B cell (primary cell): ENCODE results near the gene BCL2L13. TPM values are rescaled to one million over a fixed set of nuclear protein-coding genes. Genes with fewer than 3 reads are reported as not detected.

Source experiments
- ATAC-seq: fragments of 200-7000 bp; cut with Tn5 transposase; one replicate; pipeline ENCODE4 v1.10.0; 2021; ENCODE audit warnings: low read depth, mild to moderate bottlenecking, moderate number of reproducible peaks, moderate library complexity
- CTCF ChIA-PET: fragments of 350-600 bp; sonication (Branson Sonifier 250); formaldehyde crosslinking; loops from one replicate; lab custom pipeline; 2021; ENCODE audit warnings: antibody characterized with exemption, inconsistent platforms; lab: Charles Lee
- POLR2A ChIA-PET: fragments of 350-600 bp; sonication (Branson Sonifier 250); formaldehyde crosslinking; loops from one replicate; lab custom pipeline; 2021; ENCODE audit warnings: antibody characterized with exemption; lab: Charles Lee
- DNase-seq: peaks from one replicate; pipeline ENCODE4 v3.0.0; 2013
- H2AFZ ChIP-seq: 2 replicates; pipeline ENCODE4 v1.6.1; 2012; ENCODE audit warnings: mild to moderate bottlenecking, low read depth, low read length; ENCODE audit not compliant: insufficient read depth, poor library complexity, severe bottlenecking
- H3K27ac ChIP-seq, 2 donors: 1 replicate in 1 of 2; 2 replicates in 1 of 2; pipeline ENCODE4 v1.5.1; 2012 to 2013; ENCODE audit warnings: low read length in 2 of 2, mild to moderate bottlenecking in 2 of 2, moderate library complexity in 1 of 2
- H3K27me3 ChIP-seq, 4 experiments: fragments of 200-600 bp in 1 of 4; sonication (generic) in 1 of 4; replicated peaks in 1 of 4; 1 replicate in 2 of 4; 2 replicates in 2 of 4; pipeline versions ENCODE4 v1.6.1 to v1.7.0; 2013 to 2016; ENCODE audit warnings: low read length in 3 of 4, mild to moderate bottlenecking in 2 of 4, mixed read lengths in 1 of 4, moderate library complexity in 1 of 4; ENCODE audit not compliant: insufficient read depth in 4 of 4, control insufficient read depth in 3 of 4; ENCODE audit errors: control extremely low read depth in 1 of 4
- H3K36me3 ChIP-seq, 2 experiments: replicated peaks in 1 of 2; 1 replicate in 1 of 2; 2 replicates in 1 of 2; pipeline versions ENCODE4 v1.6.1 to v1.7.1; 2013; ENCODE audit warnings: low read length in 1 of 2; ENCODE audit not compliant: insufficient read depth in 2 of 2, control insufficient read depth in 1 of 2; ENCODE audit errors: control extremely low read depth in 1 of 2, extremely low read depth in 1 of 2
- H3K4me1 ChIP-seq, 2 donors: fragments of 200-600 bp in 1 of 2; sonication (generic) in 1 of 2; 1 replicate in 1 of 2; 2 replicates in 1 of 2; pipeline versions ENCODE4 v1.5.1 to v1.6.1; 2013 to 2017; ENCODE audit warnings: low read length in 2 of 2; ENCODE audit not compliant: control insufficient read depth in 2 of 2, insufficient read depth in 2 of 2
- H3K4me2 ChIP-seq: replicated peaks from 2 replicates; pipeline ENCODE3; 2012; ENCODE audit warnings: mild to moderate bottlenecking, low read depth, low read length; ENCODE audit not compliant: poor library complexity, severe bottlenecking
- H3K4me3 ChIP-seq, 5 experiments: fragments of 200-600 bp in 1 of 5; sonication (generic) in 1 of 5; 1 replicate in 3 of 5; 2 replicates in 2 of 5; pipeline versions ENCODE4 v1.5.1 to v1.7.0; 2011 to 2016; ENCODE audit warnings: low read length in 4 of 5, mild to moderate bottlenecking in 4 of 5, low read depth in 2 of 5, control low read depth in 1 of 5, moderate library complexity in 1 of 5; ENCODE audit not compliant: insufficient read depth in 1 of 5; ENCODE audit errors: control extremely low read depth in 1 of 5, extremely low read depth in 1 of 5
- H3K79me2 ChIP-seq: fragments of 200-600 bp; sonication (generic); one replicate; pipeline ENCODE4 v1.6.0; 2016; ENCODE audit warnings: low read length; ENCODE audit not compliant: control insufficient read depth, insufficient read depth
- H3K9ac ChIP-seq: fragments of 200-600 bp; sonication (generic); 2 replicates; pipeline ENCODE4 v1.6.1; 2017; ENCODE audit warnings: mild to moderate bottlenecking, low read length, moderate library complexity
- H3K9me3 ChIP-seq, 3 donors: one replicate each; pipeline versions ENCODE4 v1.6.1 to v1.7.1; 2013; ENCODE audit warnings: low read length in 2 of 3; ENCODE audit not compliant: control insufficient read depth in 2 of 3, insufficient read depth in 1 of 3; ENCODE audit errors: control extremely low read depth in 1 of 3
- H4K20me1 ChIP-seq: 2 replicates; pipeline ENCODE4 v1.6.0; 2012; ENCODE audit warnings: mild to moderate bottlenecking, low read length; ENCODE audit not compliant: insufficient read depth, control insufficient read depth, poor library complexity, severe bottlenecking
- H3K27ac Mint-ChIP-seq: one replicate; pipeline ENCODE4 v1.8.0; 2021; ENCODE audit warnings: mixed read lengths
- H3K27me3 Mint-ChIP-seq: one replicate; pipeline ENCODE4 v1.8.0; 2021; ENCODE audit warnings: mixed read lengths
- H3K4me1 Mint-ChIP-seq: one replicate; pipeline ENCODE4 v1.8.0; 2021; ENCODE audit warnings: mixed read lengths
- H3K4me3 Mint-ChIP-seq: one replicate; pipeline ENCODE4 v1.8.0; 2021; ENCODE audit warnings: mixed read lengths
- H3K9me3 Mint-ChIP-seq: one replicate; pipeline ENCODE4 v1.8.0; 2022; ENCODE audit warnings: mixed read lengths; ENCODE audit not compliant: insufficient read depth
- CTCF ChIP-seq: fragments of 200-600 bp; IDR thresholded peaks from one replicate; pipeline ENCODE4 v1.8.0; 2022; ENCODE audit warnings: antibody characterized with exemption, mild to moderate bottlenecking
- EZH2 ChIP-seq: IDR thresholded peaks from 2 replicates; pipeline ENCODE4 v1.6.1; 2012; ENCODE audit warnings: borderline replicate concordance, low read depth, mild to moderate bottlenecking, moderate library complexity, low read length; ENCODE audit not compliant: insufficient read depth, poor library complexity, severe bottlenecking
- WGBS: methylation state at CpG from one replicate; pipeline ENCODE4 v1.1.5; 2013; ENCODE audit warnings: missing lambda C conversion rate; ENCODE audit not compliant: insufficient coverage; 5-methylcytosine and 5-hydroxymethylcytosine counted together
- intact Hi-C: fragments of 100-400 bp; cut with micrococcal nuclease; formaldehyde crosslinking; loops from one replicate; pipeline ENCODE4 v1.10.0; 2022
- polyA plus RNA-seq: library from polyadenylated mRNA; depleted of rRNA; stranded (reverse); fragments of >200 nt; gene quantifications from 2 replicates; pipeline ENCODE4 v1.2.3, GENCODE V29; 2012
- total RNA-seq, 2 donors: library from RNA; stranded (reverse); fragments of 120-200 nt in 1 of 2; gene quantifications; 1 replicate in 1 of 2; 2 replicates in 1 of 2; pipeline versions ENCODE4 v1.2.3 to v1.2.4, GENCODE V29; 2013 to 2022

The BCL2L13 gene
- total and polyA plus RNA-seq, 2 donors (not counting 1 experiment from before 2014, with no cell fraction given) = 19.2 to 29.9 TPM

- no peaks in the 10 kb centered on the region for H3K79me2 ChIP-seq
- H2AFZ ChIP-seq = no peak overlapping the region
- DNase-seq (no peak), ATAC-seq (no peak)
- no peak overlapping the region for H3K4me3 Mint-ChIP-seq
- 77% methylated on average over 15 of the region's 18 CpGs for WGBS
- H3K27ac ChIP-seq = no peak overlapping the region
- ChIA-PET POLR2A (no interaction called here), CTCF (no interaction called here)
- H3K9me3 Mint-ChIP-seq = no peaks in the 10 kb centered on the region
- H3K27me3 ChIP-seq = no peaks in the 10 kb centered on the region
- no peaks in the 10 kb centered on the region for H3K9me3 ChIP-seq
- H3K4me3 ChIP-seq = no peak overlapping the region
- H3K4me1 Mint-ChIP-seq = peaks cover 6% of the 10 kb centered on the region
- peak overlapping the region; percentile 21 for H3K27ac Mint-ChIP-seq
- no peaks in the 10 kb centered on the region for H3K27me3 Mint-ChIP-seq
- no peak for TF ChIP-seq EZH2
- TF ChIP-seq CTCF = no peak
- no peaks in the 10 kb centered on the region for H4K20me1 ChIP-seq
- intact Hi-C loops = no loop called here
- peaks cover 1 to 33% of the 10 kb centered on the region in 2 experiments for H3K36me3 ChIP-seq
- no peak overlapping the region for H3K4me2 ChIP-seq
- no peak overlapping the region for H3K9ac ChIP-seq
- no peaks in the 10 kb centered on the region for H3K4me1 ChIP-seq
Observed at GRCh38 chr22:17726928-17727897, 88.7 kb downstream of the BCL2L13 start.

- WGBS = 97% methylated on average over 3 of the region's 8 CpGs
- Mint-ChIP-seq H3K9me3 (no peaks in the 10 kb centered on the region), H3K4me3 (no peak overlapping the region), H3K4me1 (peaks cover 6% of the 10 kb centered on the region), H3K27me3 (no peaks in the 10 kb centered on the region), H3K27ac (no peak overlapping the region)
- ChIA-PET CTCF (no interaction called here), POLR2A (no interaction called here)
- TF ChIP-seq EZH2 (no peak), CTCF (no peak)
- Histone ChIP-seq H4K20me1 (no peaks in the 10 kb centered on the region), H3K4me1 (no peaks in the 10 kb centered on the region), H3K36me3 (peaks cover 1 to 48% of the 10 kb centered on the region in 2 experiments), H2AFZ (no peak overlapping the region), H3K4me2 (no peak overlapping the region), H3K79me2 (no peaks in the 10 kb centered on the region), H3K9me3 (no peaks in the 10 kb centered on the region), H3K9ac (no peak overlapping the region), H3K27me3 (no peaks in the 10 kb centered on the region), H3K27ac (no peak overlapping the region), H3K4me3 (no peak overlapping the region)
- ATAC-seq (no peak), DNase-seq (no peak)
- intact Hi-C loops = no loop called here
Observed at GRCh38 chr22:17728786-17729185, 90.2 kb downstream of the BCL2L13 start.
